IMR-90 (cell line): ENCODE measurements around the gene PI4KA. TPM values are rescaled to one million over a fixed set of nuclear protein-coding genes. Genes with fewer than 3 reads are reported as not detected.

Experiments
- ATAC-seq: fragments of 200-7000 bp; cut with Tn5 transposase; 2 replicates; pipeline ENCODE4 v1.9.1; 2020; ENCODE audit warnings: low read depth, mild to moderate bottlenecking, moderate library complexity
- BruUV-seq: library from RNA; stranded (reverse); fragments of 400-500 nt; replicated peaks from 2 replicates; lab custom pipeline; 2021; lab: Mats Ljungman, UMichigan
- CTCF ChIA-PET: fragments of 300-600 bp; formaldehyde crosslinking; extraction: SDS; loops from one replicate; lab custom pipeline; 2021; ENCODE audit warnings: antibody characterized with exemption; lab: Yijun Ruan, JAX
- POLR2A ChIA-PET: fragments of 300-600 bp; sonication (Branson Sonifier 250); formaldehyde crosslinking; loops from one replicate; lab custom pipeline; 2022; ENCODE audit warnings: antibody characterized with exemption; ENCODE audit not compliant: unreplicated experiment; lab: Charles Lee
- DNase-seq: peaks from one replicate; pipeline ENCODE4 v3.0.0; 2013
- H2AFZ ChIP-seq: replicated peaks from 2 replicates; pipeline ENCODE3; 2013; ENCODE audit warnings: low read length, mild to moderate bottlenecking; ENCODE audit not compliant: poor library complexity
- H2AK5ac ChIP-seq: 2 replicates; pipeline ENCODE4 v1.6.1; 2013; ENCODE audit warnings: low read depth, low read length, inconsistent platforms
- H2AK9ac ChIP-seq: replicated peaks from 2 replicates; pipeline ENCODE3; 2013; ENCODE audit warnings: mild to moderate bottlenecking, low read depth, low read length, moderate library complexity; ENCODE audit not compliant: poor library complexity
- H2BK120ac ChIP-seq: 2 replicates; pipeline ENCODE4 v1.6.1; 2013; ENCODE audit warnings: low read depth, low read length, inconsistent platforms
- H2BK15ac ChIP-seq: 3 replicates; pipeline ENCODE4 v1.6.1; 2013; ENCODE audit warnings: low read depth, low read length, inconsistent platforms
- H2BK20ac ChIP-seq: 2 replicates; pipeline ENCODE4 v1.6.1; 2013; ENCODE audit warnings: low read depth, mild to moderate bottlenecking, inconsistent platforms, low read length, moderate library complexity
- H2BK5ac ChIP-seq: 2 replicates; pipeline ENCODE4 v1.6.1; 2013; ENCODE audit warnings: mild to moderate bottlenecking, low read depth, low read length, inconsistent platforms; ENCODE audit not compliant: poor library complexity, severe bottlenecking
- H3K14ac ChIP-seq: replicated peaks from 2 replicates; pipeline ENCODE4 v1.6.1; 2013; ENCODE audit warnings: low read depth, low read length, inconsistent platforms
- H3K18ac ChIP-seq: 2 replicates; pipeline ENCODE4 v1.6.1; 2013; ENCODE audit warnings: low read depth, low read length, control low read depth
- H3K23ac ChIP-seq: 2 replicates; pipeline ENCODE4 v1.6.1; 2013; ENCODE audit warnings: low read depth, low read length, inconsistent platforms
- H3K27ac ChIP-seq: 2 replicates; pipeline ENCODE4 v1.5.1; 2013; ENCODE audit warnings: mild to moderate bottlenecking, control low read depth, low read length; ENCODE audit not compliant: insufficient read depth
- H3K27me3 ChIP-seq: 2 replicates; pipeline ENCODE4 v1.6.1; 2013; ENCODE audit warnings: low read length; ENCODE audit not compliant: control insufficient read depth, insufficient read depth
- H3K36me3 ChIP-seq: 2 replicates; pipeline ENCODE4 v1.6.1; 2013; ENCODE audit warnings: low read length, mixed read lengths; ENCODE audit not compliant: control insufficient read depth, insufficient read depth
- H3K4ac ChIP-seq: 2 replicates; pipeline ENCODE4 v1.6.1; 2013; ENCODE audit warnings: low read depth, low read length, inconsistent platforms
- H3K4me1 ChIP-seq: 2 replicates; pipeline ENCODE4 v1.6.1; 2013; ENCODE audit warnings: low read length, mixed read lengths; ENCODE audit not compliant: control insufficient read depth, insufficient read depth
- H3K4me2 ChIP-seq: 2 replicates; pipeline ENCODE4 v1.6.1; 2013; ENCODE audit warnings: low read depth, mild to moderate bottlenecking, control low read depth, low read length, moderate library complexity
- H3K4me3 ChIP-seq: 2 replicates; pipeline ENCODE4 v1.5.1; 2013; ENCODE audit warnings: low read depth, mild to moderate bottlenecking, control low read depth, low read length, moderate library complexity; ENCODE audit not compliant: insufficient read depth
- H3K56ac ChIP-seq: 2 replicates; pipeline ENCODE4 v1.6.1; 2013; ENCODE audit warnings: low read length, inconsistent platforms; ENCODE audit not compliant: insufficient read depth; ENCODE audit errors: extremely low read depth
- H3K79me1 ChIP-seq, 2 experiments: 2 replicates each; pipeline ENCODE4 v1.6.1; 2013; ENCODE audit warnings: low read length in 2 of 2, inconsistent platforms in 1 of 2, low read depth in 1 of 2
- H3K9ac ChIP-seq: 2 replicates; pipeline ENCODE4 v1.6.1; 2013; ENCODE audit warnings: low read depth, low read length, control low read depth
- H3K9me1 ChIP-seq: 2 replicates; pipeline ENCODE4 v1.6.1; 2013; ENCODE audit warnings: low read length, inconsistent platforms; ENCODE audit not compliant: insufficient read depth
- H3K9me3 ChIP-seq: 2 replicates; pipeline ENCODE4 v1.6.1; 2013; ENCODE audit warnings: low read length; ENCODE audit not compliant: control insufficient read depth, insufficient read depth
- H4K20me1 ChIP-seq: 2 replicates; pipeline ENCODE4 v1.6.1; 2013; ENCODE audit warnings: low read length, inconsistent platforms; ENCODE audit not compliant: insufficient read depth
- H4K5ac ChIP-seq: 2 replicates; pipeline ENCODE4 v1.6.1; 2013; ENCODE audit warnings: mild to moderate bottlenecking, low read depth, low read length, control low read depth
- H4K8ac ChIP-seq, 2 experiments: 2 replicates each; pipeline ENCODE4 v1.6.1; 2013; ENCODE audit warnings: low read depth in 2 of 2, low read length in 2 of 2, control low read depth in 1 of 2, inconsistent platforms in 1 of 2
- H4K91ac ChIP-seq: 2 replicates; pipeline ENCODE4 v1.6.1; 2013; ENCODE audit warnings: low read depth, low read length, inconsistent platforms; ENCODE audit not compliant: insufficient read depth
- CEBPB ChIP-seq: IDR thresholded peaks from 2 replicates; pipeline ENCODE4 v1.6.1; 2012; ENCODE audit warnings: low read depth, low read length, improper control_type of control experiment
- CTCF ChIP-seq: conservative IDR thresholded peaks from 2 replicates; pipeline ENCODE4 v1.5.1; 2012; ENCODE audit warnings: mild to moderate bottlenecking, low read depth, low read length, improper control_type of control experiment
- ELK1 ChIP-seq: fragments of 150-350 bp; IDR thresholded peaks from 2 replicates; pipeline ENCODE4 v1.6.1; 2016; ENCODE audit warnings: low read depth, mild to moderate bottlenecking, low read length, moderate library complexity, borderline replicate concordance
- MAFK ChIP-seq: IDR thresholded peaks from 2 replicates; pipeline ENCODE4 v1.6.1; 2012; ENCODE audit warnings: low read depth, low read length, improper control_type of control experiment
- MXI1 ChIP-seq: IDR thresholded peaks from 2 replicates; pipeline ENCODE4 v1.6.1; 2012; ENCODE audit warnings: low read depth, mild to moderate bottlenecking, low read length, moderate library complexity, borderline replicate concordance
- NFE2L2 ChIP-seq: fragments of 150-350 bp; IDR thresholded peaks from 2 replicates; pipeline ENCODE4 v1.6.1; 2016; ENCODE audit warnings: low read depth, mild to moderate bottlenecking, low read length
- WGBS, 2 experiments: methylation state at CpG; one replicate each; pipeline versions ENCODE4 v1.1.5 to v1.1.7; 2013; ENCODE audit warnings: missing lambda C conversion rate in 2 of 2; ENCODE audit not compliant: insufficient read length in 1 of 2; ENCODE audit errors: extremely low coverage in 2 of 2; 5-methylcytosine and 5-hydroxymethylcytosine counted together
- dilution Hi-C: fragments of 300-500 bp; cut with HindIII; formaldehyde crosslinking; loops from one replicate; pipeline ENCODE4 v1.14.3; 2018; ENCODE audit warnings: low sequenced_read_pairs; ENCODE audit not compliant: unreplicated experiment
- in situ Hi-C: fragments of 300-500 bp; cut with MboI; formaldehyde crosslinking; loops from 3 replicates; pipeline ENCODE4 v1.14.3; 2019; ENCODE audit warnings: low sequenced_read_pairs, inconsistent platforms, mixed read lengths
- intact Hi-C: fragments of 100-400 bp; cut with micrococcal nuclease; formaldehyde crosslinking; loops from 2 replicates; pipeline ENCODE4 v1.10.0; 2022
- polyA plus RNA-seq, 3 experiments: library from polyadenylated mRNA; depleted of rRNA; stranded (reverse); fragments of >200 nt; gene quantifications; 2 replicates each; pipeline ENCODE4 v1.2.3, GENCODE V29; 2012; ENCODE audit warnings: low replicate concordance in 1 of 3
- total RNA-seq: library from RNA; depleted of rRNA; stranded (reverse); fragments of >200 nt; gene quantifications from 2 replicates; pipeline ENCODE4 v1.2.3, GENCODE V29; 2012

The PI4KA gene
- total and polyA plus RNA-seq, 2 of the 4 experiments (the other 2 are of a cell fraction) = 16.8 to 35.5 TPM

- dilution Hi-C loops (no loop called here), intact Hi-C loops (no loop called here), in situ Hi-C loops (no loop called here)
- Histone ChIP-seq H2BK20ac (no peak overlapping the region), H3K27ac (no peak overlapping the region), H3K9ac (no peak overlapping the region), H3K4ac (no peak overlapping the region), H3K27me3 (no peaks in the 10 kb centered on the region), H3K4me1 (0 out of 2 replicates have a peak, but pooled peaks cover 2% of the 10 kb centered on the region), H3K14ac (no peak overlapping the region), H2AFZ (no peak overlapping the region), H2BK5ac (no peak overlapping the region), H3K56ac (no peak overlapping the region), H4K5ac (no peak overlapping the region), H3K4me3 (no peak overlapping the region), H3K4me2 (no peak overlapping the region), H3K18ac (no peak overlapping the region), H4K91ac (no peak overlapping the region), H2BK15ac (no peak overlapping the region), H3K36me3 (peaks cover 13% of the 10 kb centered on the region), H2AK5ac (no peak overlapping the region), H4K8ac (no peak overlapping the region), H3K23ac (no peak overlapping the region), H2AK9ac (no peak overlapping the region), H2BK120ac (no peak overlapping the region), H3K79me1 (peaks cover 21 to 61% of the 10 kb centered on the region in 2 experiments), H4K20me1 (peaks cover 5% of the 10 kb centered on the region; the same call in 1 of the 2 replicates), H3K9me1 (peaks cover 11% of the 10 kb centered on the region; the same call in 1 of the 2 replicates), H3K9me3 (no peaks in the 10 kb centered on the region)
- no peak for DNase-seq
- ChIA-PET CTCF (no interaction called here), POLR2A (no interaction called here)
- BruUV-seq = no TSS peak
- no CpG with 5 or more reads among the region's 2 CpGs for WGBS, 2 experiments
- ATAC-seq = no peak
- TF ChIP-seq ELK1 (no peak), CEBPB (no peak), CTCF (no peak), MAFK (no peak), NFE2L2 (no peak), MXI1 (no peak)
Observed at GRCh38 chr22:20836987-20837823, 21.4 kb downstream of the PI4KA start.
